SK-N-SH treated with all-trans-retinoic acid at 6 μM for 48 hours (cell line): ENCODE data around the gene DES.

Experiments
- ATAC-seq: fragments of 200-7000 bp; cut with Tn5 transposase; 3 replicates; pipeline ENCODE4 v1.9.1; 2020; ENCODE audit warnings: mild to moderate bottlenecking, moderate library complexity
- ARNTL ChIP-seq: fragments of 450-650 bp; formaldehyde crosslinking; IDR thresholded peaks from 2 replicates; pipeline ENCODE4 v1.5.0; 2020; ENCODE audit warnings: low read depth, mild to moderate bottlenecking, moderate library complexity, borderline replicate concordance
- BACH2 ChIP-seq: fragments of 250-450 bp; sonication (Bioruptor Pico); IDR thresholded peaks from 2 replicates; pipeline ENCODE4 v1.9.0; 2021; ENCODE audit warnings: mild to moderate bottlenecking, borderline replicate concordance
- CREB5 ChIP-seq: fragments of 250-450 bp; sonication (Bioruptor Pico); IDR thresholded peaks from 2 replicates; pipeline ENCODE4 v1.5.1; 2020; ENCODE audit warnings: low read depth, mild to moderate bottlenecking, moderate library complexity
- CSDC2 ChIP-seq: fragments of 250-450 bp; sonication (Bioruptor Pico); IDR thresholded peaks from 2 replicates; pipeline ENCODE4 v1.5.0; 2020; ENCODE audit warnings: mild to moderate bottlenecking, moderate library complexity
- CSRNP3 ChIP-seq: fragments of 250-450 bp; sonication (Bioruptor Pico); IDR thresholded peaks from 2 replicates; pipeline ENCODE4 v1.5.1; 2021; ENCODE audit warnings: mild to moderate bottlenecking, moderate library complexity
- ESRRG ChIP-seq: fragments of 250-450 bp; sonication (Bioruptor Pico); IDR thresholded peaks from 2 replicates; pipeline ENCODE4 v1.6.1; 2021; ENCODE audit warnings: mild to moderate bottlenecking
- GLIS3 ChIP-seq: fragments of 250-450 bp; sonication (Bioruptor Pico); IDR thresholded peaks from 2 replicates; pipeline ENCODE4 v1.5.0; 2020; ENCODE audit warnings: mild to moderate bottlenecking, moderate library complexity
- ISL1 ChIP-seq: fragments of 250-450 bp; sonication (Bioruptor Pico); IDR thresholded peaks from 2 replicates; pipeline ENCODE4 v2.1.2; 2022; ENCODE audit warnings: mild to moderate bottlenecking, moderate library complexity
- OSR1 ChIP-seq: fragments of 250-450 bp; sonication (Bioruptor Pico); IDR thresholded peaks from 2 replicates; pipeline ENCODE4 v1.8.0; 2022; ENCODE audit warnings: moderate library complexity, mild to moderate bottlenecking, inconsistent platforms
- PATZ1 ChIP-seq: fragments of 250-450 bp; sonication (Bioruptor Pico); IDR thresholded peaks from 2 replicates; pipeline ENCODE4 v1.8.0; 2020; ENCODE audit warnings: mild to moderate bottlenecking, moderate library complexity, borderline replicate concordance
- POU6F1 ChIP-seq: fragments of 250-450 bp; sonication (Bioruptor Pico); IDR thresholded peaks from 2 replicates; pipeline ENCODE4 v1.8.0; 2021; ENCODE audit warnings: low read depth, mild to moderate bottlenecking, moderate library complexity, borderline replicate concordance
- PPARA ChIP-seq: fragments of 250-450 bp; sonication (Bioruptor Pico); IDR thresholded peaks from 2 replicates; pipeline ENCODE4 v1.5.0; 2020; ENCODE audit warnings: mild to moderate bottlenecking, borderline replicate concordance
- RARB ChIP-seq: fragments of 250-450 bp; sonication (Bioruptor Pico); IDR thresholded peaks from 2 replicates; pipeline ENCODE4 v1.8.0; 2021; ENCODE audit warnings: mild to moderate bottlenecking, moderate library complexity
- SNAI2 ChIP-seq: fragments of 250-450 bp; sonication (Bioruptor Pico); IDR thresholded peaks from 2 replicates; pipeline ENCODE4 v1.5.0; 2020; ENCODE audit warnings: mild to moderate bottlenecking, moderate library complexity
- TCF4 ChIP-seq: fragments of 250-450 bp; sonication (Bioruptor Pico); IDR thresholded peaks from 2 replicates; pipeline ENCODE4 v1.8.0; 2021; ENCODE audit warnings: mild to moderate bottlenecking, moderate library complexity, borderline replicate concordance
- TOX ChIP-seq: fragments of 250-450 bp; sonication (Bioruptor Pico); IDR thresholded peaks from 2 replicates; pipeline ENCODE4 v1.8.0; 2021; ENCODE audit warnings: mild to moderate bottlenecking, moderate library complexity, borderline replicate concordance
- TSHZ2 ChIP-seq: fragments of 250-450 bp; sonication (Bioruptor Pico); IDR thresholded peaks from 2 replicates; pipeline ENCODE4 v1.5.0; 2020; ENCODE audit warnings: mild to moderate bottlenecking, moderate library complexity
- ZC3H10 ChIP-seq: fragments of 250-450 bp; sonication (Bioruptor Pico); IDR thresholded peaks from 2 replicates; pipeline ENCODE4 v1.5.1; 2021; ENCODE audit warnings: mild to moderate bottlenecking, moderate library complexity
- ZFP3 ChIP-seq: fragments of 250-450 bp; sonication (Bioruptor Pico); IDR thresholded peaks from 2 replicates; pipeline ENCODE4 v1.5.0; 2020; ENCODE audit warnings: mild to moderate bottlenecking, moderate library complexity
- ZFP30 ChIP-seq: fragments of 450-650 bp; formaldehyde crosslinking; IDR thresholded peaks from 2 replicates; pipeline ENCODE4 v1.5.0; 2022; ENCODE audit warnings: mild to moderate bottlenecking, moderate library complexity
- ZNF565 ChIP-seq: fragments of 450-650 bp; formaldehyde crosslinking; conservative IDR thresholded peaks from 2 replicates; pipeline ENCODE4 v1.5.0; 2020; ENCODE audit warnings: low read depth, mild to moderate bottlenecking, moderate library complexity
- ZNF70 ChIP-seq: fragments of 450-650 bp; formaldehyde crosslinking; IDR thresholded peaks from 2 replicates; pipeline ENCODE4 v1.5.0; 2020; ENCODE audit warnings: mild to moderate bottlenecking, moderate library complexity
- ZNF8 ChIP-seq: fragments of 450-650 bp; formaldehyde crosslinking; IDR thresholded peaks from 2 replicates; pipeline ENCODE4 v1.5.0; 2020; ENCODE audit warnings: mild to moderate bottlenecking, moderate library complexity

DES gene

GRCh38 chr2:219433666-219434467 lies 15.7 kb downstream of the DES start:
- no peak for TF ChIP-seq ZFP30 (CRISPR knock-in tag)
- TF ChIP-seq ZFP3 (CRISPR knock-in tag) = no peak
- TF ChIP-seq ZNF565 (CRISPR knock-in tag) = no peak
- no peak for TF ChIP-seq PATZ1 (CRISPR knock-in tag)
- no peak for TF ChIP-seq SNAI2 (CRISPR knock-in tag)
- TF ChIP-seq BACH2 (CRISPR knock-in tag) = no peak
- no peak for TF ChIP-seq OSR1 (CRISPR knock-in tag)
- TF ChIP-seq ARNTL (CRISPR knock-in tag) = no peak
- no peak for TF ChIP-seq CSRNP3
- no peak for TF ChIP-seq TOX (CRISPR knock-in tag)
- no peak for TF ChIP-seq GLIS3 (CRISPR knock-in tag)
- no peak for TF ChIP-seq ZC3H10 (CRISPR knock-in tag)
- TF ChIP-seq TSHZ2 (CRISPR knock-in tag) = no peak
- no peak for TF ChIP-seq ZNF70 (CRISPR knock-in tag)
- TF ChIP-seq POU6F1 (CRISPR knock-in tag) = no peak
- TF ChIP-seq RARB = no peak
- no peak for TF ChIP-seq PPARA (CRISPR knock-in tag)
- no peak for TF ChIP-seq TCF4 (CRISPR knock-in tag)
- peak; percentile 46 for ATAC-seq

- TF ChIP-seq PPARA (CRISPR knock-in tag) (no peak), ARNTL (CRISPR knock-in tag) (no peak), ZFP30 (CRISPR knock-in tag) (no peak), CSRNP3 (no peak), GLIS3 (CRISPR knock-in tag) (no peak), CREB5 (no peak), ZFP3 (CRISPR knock-in tag) (no peak), SNAI2 (CRISPR knock-in tag) (no peak), CSDC2 (CRISPR knock-in tag) (no peak), ISL1 (CRISPR knock-in tag) (no peak), BACH2 (CRISPR knock-in tag) (no peak), ZC3H10 (CRISPR knock-in tag) (no peak), ZNF8 (CRISPR knock-in tag) (no peak), TSHZ2 (CRISPR knock-in tag) (no peak), ZNF70 (CRISPR knock-in tag) (no peak), ESRRG (no peak), TCF4 (CRISPR knock-in tag) (no peak), TOX (CRISPR knock-in tag) (no peak)
- TF ChIP-seq, all 23 proteins: peak for 0
- no peak for ATAC-seq
Observed at GRCh38 chr2:219434468-219434717, 16.2 kb downstream of the DES start.
